Tibial artery (tissue), 4 donors: ENCODE measurements around the gene NBEA.

Experiments used
- DNase-seq, 2 donors: peaks; one replicate each; pipeline ENCODE4 v3.0.0-alpha.2; 2019
- H3K27ac ChIP-seq, 2 donors: fragments of 200-600 bp; sonication (generic) in 1 of 2; 1 replicate in 1 of 2; 2 replicates in 1 of 2; pipeline ENCODE4 v1.5.1; 2018 to 2019; ENCODE audit warnings: mild to moderate bottlenecking in 1 of 2
- H3K27me3 ChIP-seq, 2 donors: fragments of 200-600 bp; sonication (generic) in 1 of 2; one replicate each; pipeline versions ENCODE4 v1.5.1 to v1.6.0; 2016 to 2019
- H3K36me3 ChIP-seq, 3 donors: fragments of 200-600 bp; sonication (generic) in 2 of 3; one replicate each; pipeline ENCODE4 v1.5.1; 2016 to 2019; ENCODE audit warnings: mild to moderate bottlenecking in 2 of 3
- H3K4me1 ChIP-seq, 4 donors: fragments of 200-600 bp; sonication (generic) in 2 of 4; 1 replicate in 3 of 4; 2 replicates in 1 of 4; pipeline ENCODE4 v1.5.1; 2016 to 2019
- H3K4me3 ChIP-seq, 2 donors: fragments of 200-600 bp; sonication (generic) in 1 of 2; 1 replicate in 1 of 2; 2 replicates in 1 of 2; pipeline ENCODE4 v1.5.1; 2018 to 2019; ENCODE audit warnings: mild to moderate bottlenecking in 2 of 2
- H3K9me3 ChIP-seq, 3 donors: fragments of 200-600 bp; sonication (generic) in 1 of 3; one replicate each; pipeline ENCODE4 v1.5.1; 2016 to 2019
- CTCF ChIP-seq, 2 experiments: fragments of 200-600 bp in 1 of 2; fragments of 450-650 bp in 1 of 2; IDR thresholded peaks; one replicate each; pipeline ENCODE4 v1.5.1; 2017 to 2019; ENCODE audit warnings: antibody characterized with exemption in 2 of 2, mild to moderate bottlenecking in 1 of 2, moderate library complexity in 1 of 2
- intact Hi-C: fragments of 100-400 bp; cut with DNase I; formaldehyde crosslinking; loops from one replicate; pipeline ENCODE4 v1.15.0; 2023; ENCODE audit warnings: low total_unique reads

Gene NBEA

DNA sequence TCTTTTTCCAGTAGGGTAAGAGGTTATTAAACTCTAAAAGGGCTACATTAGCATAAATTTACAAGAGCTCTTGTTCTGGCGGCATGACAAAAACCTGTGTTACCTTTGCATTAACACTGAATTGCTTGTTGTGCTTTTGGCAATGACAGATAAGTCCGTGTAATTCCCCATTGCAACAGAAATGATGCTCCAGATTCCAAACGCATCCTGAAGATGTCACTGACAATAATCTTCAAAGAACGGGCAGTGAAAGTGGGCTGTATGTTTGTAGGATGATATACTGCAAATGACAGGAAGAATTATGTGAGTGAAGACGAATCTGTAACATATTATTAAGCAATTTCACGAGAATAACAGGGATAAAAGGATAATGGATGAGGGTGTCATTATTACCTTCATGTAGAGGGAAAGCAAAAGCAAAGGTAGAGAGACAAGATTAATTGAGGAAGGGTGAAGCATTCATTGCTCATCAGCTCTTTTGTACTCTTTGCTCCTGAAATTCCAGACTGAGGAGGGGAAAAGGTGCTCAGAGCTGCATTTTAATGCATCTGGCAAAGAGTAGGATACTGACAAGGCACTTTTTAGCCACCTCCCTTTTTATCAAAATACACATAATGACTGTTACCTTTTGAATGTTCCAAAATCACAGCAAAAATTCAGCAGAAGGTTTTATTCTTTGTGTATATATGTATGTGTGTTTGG is 572.9 kb downstream of the NBEA start:
- Histone ChIP-seq H3K4me3 (no peak overlapping the region), H3K9me3 (no peaks in the 10 kb centered on the region), H3K4me1 (peaks cover 0 to 10% (median 0%) of the 10 kb centered on the region in 4 donors), H3K27me3 (no peaks in the 10 kb centered on the region), H3K36me3 (no peaks in the 10 kb centered on the region), H3K27ac (no peak overlapping the region)
- no peak for DNase-seq
- TF ChIP-seq CTCF (IDR thresholded peaks at IDR 0.05): no peak
- intact Hi-C loops: no loop called here

DNA sequence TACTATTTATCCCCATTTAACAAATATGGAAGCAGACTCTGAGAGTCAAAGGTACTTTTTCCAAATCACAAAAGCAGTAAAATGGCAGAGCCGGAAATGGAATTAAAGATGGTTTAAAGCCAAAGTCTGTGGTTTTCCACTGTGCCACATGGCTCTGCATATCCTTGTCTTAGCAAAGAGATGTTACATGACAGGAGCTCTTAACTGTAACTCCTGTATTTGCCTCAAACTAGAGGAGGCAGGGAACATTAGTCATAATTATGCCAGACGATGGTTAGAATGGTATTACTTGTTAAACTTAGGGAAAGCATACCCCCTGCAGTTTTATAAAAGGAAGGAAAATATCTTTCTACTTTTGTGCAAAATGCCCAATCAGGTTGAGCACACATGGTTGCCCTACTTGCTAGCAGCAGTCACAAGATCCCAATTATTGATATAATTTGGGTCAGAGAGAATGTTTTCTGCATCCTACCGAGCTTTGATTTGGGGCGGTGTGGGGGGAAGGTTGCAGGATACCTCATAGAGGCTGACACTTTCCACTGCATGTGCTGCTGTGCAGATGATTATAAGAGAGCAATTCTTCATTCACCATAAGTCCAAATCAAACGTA is 576.4 kb downstream of the NBEA start:
- no peaks in the 10 kb centered on the region for H3K4me1 ChIP-seq
- no peaks in the 10 kb centered on the region for H3K9me3 ChIP-seq
- H3K4me3 ChIP-seq: no peak overlapping the region
- no peaks in the 10 kb centered on the region for H3K36me3 ChIP-seq
- no peaks in the 10 kb centered on the region for H3K27me3 ChIP-seq
- intact Hi-C loops: no loop called here
- TF ChIP-seq CTCF (IDR thresholded peaks at IDR 0.05): no peak
- no peak for DNase-seq
- H3K27ac ChIP-seq: no peak overlapping the region

- no peak for TF ChIP-seq CTCF (IDR thresholded peaks at IDR 0.05)
- DNase-seq: no peak
- H3K9me3 ChIP-seq: no peaks in the 10 kb centered on the region
- H3K4me1 ChIP-seq: no peaks in the 10 kb centered on the region
- H3K27me3 ChIP-seq: no peaks in the 10 kb centered on the region
- intact Hi-C loops: no loop called here
- H3K4me3 ChIP-seq: no peak overlapping the region
- no peak overlapping the region for H3K27ac ChIP-seq
- no peaks in the 10 kb centered on the region for H3K36me3 ChIP-seq
Measured at GRCh38 chr13:35524171-35524570, 582.1 kb downstream of the NBEA start.

- Histone ChIP-seq H3K27me3 (no peaks in the 10 kb centered on the region), H3K4me3 (no peak overlapping the region), H3K27ac (no peak overlapping the region), H3K4me1 (no peaks in the 10 kb centered on the region), H3K9me3 (no peaks in the 10 kb centered on the region), H3K36me3 (no peaks in the 10 kb centered on the region)
- DNase-seq: no peak
- intact Hi-C loops: no loop called here
- TF ChIP-seq CTCF (IDR thresholded peaks at IDR 0.05): no peak
Measured at GRCh38 chr13:35526577-35526976, 584.5 kb downstream of the NBEA start.

DNA sequence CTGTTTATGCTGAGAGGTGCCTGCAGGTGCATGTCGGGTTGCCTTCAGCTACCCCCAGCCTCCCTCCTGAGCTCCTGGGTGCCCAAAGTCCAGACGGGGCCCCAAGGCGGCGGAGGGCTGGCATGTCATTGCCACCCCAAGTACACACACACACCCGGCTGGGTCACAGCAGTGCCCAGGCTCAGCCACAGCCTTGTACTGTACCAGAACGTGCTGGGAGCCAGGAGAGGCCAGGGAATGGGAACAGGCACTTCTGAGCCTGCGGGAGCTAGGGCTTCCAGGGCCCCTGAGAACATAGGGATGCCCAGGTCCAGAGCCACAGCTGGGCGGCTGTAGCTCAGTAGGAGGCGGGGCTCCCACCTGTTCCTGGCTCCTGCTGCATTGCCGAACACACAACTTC is 585.4 kb downstream of the NBEA start:
- no peaks in the 10 kb centered on the region for H3K36me3 ChIP-seq
- intact Hi-C loops: no loop called here
- H3K27ac ChIP-seq: no peak overlapping the region
- H3K9me3 ChIP-seq: no peaks in the 10 kb centered on the region
- no peaks in the 10 kb centered on the region for H3K4me1 ChIP-seq
- H3K27me3 ChIP-seq: no peaks in the 10 kb centered on the region
- H3K4me3 ChIP-seq: no peak overlapping the region
- no peak for TF ChIP-seq CTCF (IDR thresholded peaks at IDR 0.05)
- no peak for DNase-seq
